Occipital lobe (tissue), 2 donors: ENCODE data around the gene TRABD2A. TPM values are rescaled to one million over a fixed set of nuclear protein-coding genes. Genes with fewer than 3 reads are reported as not detected.
"Not testable (repeated sequence)": the region's sequence is repeated elsewhere in the genome, so short reads cannot be mapped to it uniquely, and the experiment has no call there.

Experiments used
- DNase-seq: peaks from one replicate; lab custom pipeline; 2025; lab: John Stamatoyannopoulos, UW
- total RNA-seq: library from RNA; depleted of rRNA; stranded (reverse); fragments of >200 nt; gene quantifications from one replicate; pipeline ENCODE4 v1.2.3, GENCODE V29; 2014

The TRABD2A gene
- total RNA-seq, 1 donor from 2014 or later = 1.1 TPM

DNA sequence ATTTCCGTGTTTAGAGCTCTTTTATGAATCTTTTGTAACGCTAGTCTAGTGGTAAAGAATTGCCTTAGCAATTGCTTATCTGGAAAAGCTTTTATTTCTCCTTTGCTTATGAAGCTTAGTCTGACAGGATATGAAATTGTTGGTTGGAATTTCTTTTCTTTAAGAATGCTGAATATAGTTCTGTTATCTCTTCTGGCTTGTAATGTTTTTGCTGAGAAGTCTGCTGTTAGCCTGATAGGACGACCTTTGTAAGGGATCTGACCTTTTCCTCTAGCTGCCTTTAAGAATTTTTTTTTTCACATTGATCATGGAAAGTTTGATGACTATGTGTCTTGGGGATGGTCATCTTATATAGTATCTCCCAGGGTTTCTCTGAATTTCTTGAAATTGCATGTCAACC, 101.1 kb downstream of the TRABD2A start:
- no peak for DNase-seq

DNA sequence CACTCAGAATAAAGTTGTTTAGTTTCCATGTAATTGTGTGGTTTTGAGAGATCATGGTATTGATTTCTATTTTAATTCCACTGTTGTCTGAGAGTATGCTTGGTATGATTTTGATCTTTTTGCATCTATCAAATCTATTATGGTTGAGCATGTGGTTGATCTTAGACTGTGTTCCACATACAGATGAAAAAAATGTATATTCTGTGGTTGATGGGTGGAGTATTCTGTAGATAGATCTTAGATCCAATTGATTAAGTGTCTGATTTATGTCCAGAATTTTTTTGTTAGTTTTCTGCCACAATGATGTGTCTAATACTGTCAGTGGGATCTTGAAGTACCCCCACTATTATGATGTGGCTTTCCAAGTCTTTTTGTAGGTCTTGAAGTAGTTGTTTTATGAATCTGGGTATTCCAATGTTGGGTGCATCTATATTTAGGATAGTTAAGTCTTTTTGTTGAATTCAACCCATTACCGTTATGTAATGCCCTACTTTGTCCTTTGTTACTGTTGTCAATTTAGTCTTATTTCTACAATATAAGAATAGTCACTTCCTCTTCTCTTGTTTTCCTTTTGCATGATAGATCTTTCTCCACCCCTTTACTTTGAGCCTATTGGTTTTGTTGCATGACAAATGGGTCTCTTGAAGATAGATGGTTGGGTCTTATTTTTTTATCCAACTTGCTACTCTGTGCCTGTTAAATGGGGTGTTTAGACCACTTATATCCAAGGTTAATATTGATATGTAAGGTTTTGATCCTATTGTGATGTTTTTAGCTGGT, 101.8 kb downstream of the TRABD2A start:
- DNase-seq = no peak

DNA sequence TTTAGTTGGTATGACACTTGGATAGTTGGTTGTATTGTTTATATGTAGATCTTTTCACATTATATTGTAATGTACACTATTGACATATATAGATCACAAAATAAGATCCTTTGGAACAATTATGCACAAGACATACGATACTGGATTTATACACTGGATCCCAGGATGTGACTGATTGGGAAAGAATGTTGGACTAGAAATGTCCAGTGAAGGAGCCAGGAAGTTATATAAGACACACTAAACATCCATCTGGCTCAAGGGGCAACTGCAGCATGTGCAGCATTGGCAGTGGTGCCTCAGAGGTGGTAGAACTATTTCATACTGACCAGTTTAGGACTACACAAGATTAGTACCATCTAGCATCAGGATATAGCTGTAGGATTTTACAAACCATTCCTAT, 104.9 kb downstream of the TRABD2A start:
- DNase-seq = no peak

DNA sequence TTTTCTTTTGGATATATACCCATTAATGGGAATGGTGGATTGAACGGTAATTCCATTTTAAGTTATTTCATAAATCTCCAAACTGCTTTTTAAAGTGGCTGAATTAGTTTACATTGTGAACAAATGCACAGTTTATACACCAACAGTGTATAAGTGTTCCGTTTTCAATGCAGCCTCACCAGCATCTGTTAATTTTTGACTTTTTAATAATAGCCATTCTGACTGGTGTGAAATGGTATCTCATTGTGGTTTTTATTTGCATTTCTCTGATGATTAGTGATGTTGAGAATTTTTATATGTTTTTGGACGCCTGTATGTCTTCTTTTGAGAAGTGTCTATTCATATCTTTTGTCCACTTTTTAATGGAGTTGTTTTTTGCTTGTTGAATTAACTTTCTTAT, 107.3 kb downstream of the TRABD2A start:
- not testable (repeated sequence) for DNase-seq

Other genes with a start within 250 kb of the TRABD2A start
- 2,498 TPM for gene TMSB10, start 24.6 kb upstream of the TRABD2A start, total RNA-seq
- gene KCMF1, start 90.1 kb upstream of the TRABD2A start, total RNA-seq = 48.8 TPM